ENCODE results near the gene SEPTIN6.
A peak's percentile ranks its signal among the peaks of the same experiment; 100 is the strongest.

SEPTIN6 gene

GRCh38 chrX:119693040-119693995, at the start of gene SEPTIN6:
Gene SEPTIN6 (minus strand): TSS chrX:119693168. CDS start chrX:119693105, 63 bp downstream.
- peak; percentile 17 for DNase-seq

- DNase-seq, result no peak
Measured at GRCh38 chrX:119738742-119739141, 45.8 kb upstream of the SEPTIN6 start.

- no peak for DNase-seq
Measured at GRCh38 chrX:119736206-119736764, 43.3 kb upstream of the SEPTIN6 start.

GRCh38 chrX:119735467-119735866, 42.5 kb upstream of the SEPTIN6 start:
- DNase-seq, result no peak

GRCh38 chrX:119734897-119735339, 42.0 kb upstream of the SEPTIN6 start:
- DNase-seq, result peak; percentile 58

- DNase-seq, result peak; percentile 17
Measured at GRCh38 chrX:119729408-119730201, 36.6 kb upstream of the SEPTIN6 start.

- no peak for DNase-seq
Measured at GRCh38 chrX:119728487-119728886, 35.5 kb upstream of the SEPTIN6 start.

- DNase-seq, result no peak
Measured at GRCh38 chrX:119726900-119727555, 34.1 kb upstream of the SEPTIN6 start.

GRCh38 chrX:119721926-119722325, 29.0 kb upstream of the SEPTIN6 start:
- no peak for DNase-seq

- DNase-seq, result no peak
Measured at GRCh38 chrX:119721487-119721886, 28.5 kb upstream of the SEPTIN6 start.

- DNase-seq, result no peak
Measured at GRCh38 chrX:119709630-119710029, 16.7 kb upstream of the SEPTIN6 start.

GRCh38 chrX:119708936-119709335, 16.0 kb upstream of the SEPTIN6 start:
- DNase-seq, result no peak

- DNase-seq, result no peak
Measured at GRCh38 chrX:119706616-119707015, 13.6 kb upstream of the SEPTIN6 start.

GRCh38 chrX:119698845-119699244, 5.9 kb upstream of the SEPTIN6 start:
- DNase-seq, result no peak

- no peak for DNase-seq
Measured at GRCh38 chrX:119696251-119696890, 3.4 kb upstream of the SEPTIN6 start.

- no peak for DNase-seq
Measured at GRCh38 chrX:119695535-119696050, 2.6 kb upstream of the SEPTIN6 start.

GRCh38 chrX:119694601-119695534, 1.9 kb upstream of the SEPTIN6 start:
- DNase-seq, result no peak

- DNase-seq, result no peak
Measured at GRCh38 chrX:119693996-119694451, 1.1 kb upstream of the SEPTIN6 start.

GRCh38 chrX:119692191-119693039, 553 bp downstream of the SEPTIN6 start:
- DNase-seq, result no peak
